Stomach (tissue), 4 donors: ENCODE data around the gene PFDN2.

Experiments
- EP300 ChIP-seq: sonication (generic); formaldehyde crosslinking; IDR thresholded peaks from one replicate; pipeline ENCODE4 v1.6.1; 2017; ENCODE audit warnings: antibody characterized with exemption
- POLR2A ChIP-seq, 4 donors: fragments of 450-650 bp; IDR thresholded peaks; one replicate each; pipeline ENCODE4 v1.6.1; 2016; ENCODE audit warnings: antibody characterized with exemption in 4 of 4, control low read depth in 2 of 4, mild to moderate bottlenecking in 1 of 4, moderate library complexity in 1 of 4
- TF ChIP-seq, protein P1 (sequence below), 7 experiments: fragments of 450-650 bp in 4 of 7; fragments of 200-600 bp in 3 of 7; sonication (generic) in 3 of 7; IDR thresholded peaks; one replicate each; pipeline ENCODE4 v1.5.1; 2016 to 2019; ENCODE audit warnings: antibody characterized with exemption in 7 of 7, control low read depth in 2 of 7, mild to moderate bottlenecking in 1 of 7

- TF ChIP-seq, protein P1, sequence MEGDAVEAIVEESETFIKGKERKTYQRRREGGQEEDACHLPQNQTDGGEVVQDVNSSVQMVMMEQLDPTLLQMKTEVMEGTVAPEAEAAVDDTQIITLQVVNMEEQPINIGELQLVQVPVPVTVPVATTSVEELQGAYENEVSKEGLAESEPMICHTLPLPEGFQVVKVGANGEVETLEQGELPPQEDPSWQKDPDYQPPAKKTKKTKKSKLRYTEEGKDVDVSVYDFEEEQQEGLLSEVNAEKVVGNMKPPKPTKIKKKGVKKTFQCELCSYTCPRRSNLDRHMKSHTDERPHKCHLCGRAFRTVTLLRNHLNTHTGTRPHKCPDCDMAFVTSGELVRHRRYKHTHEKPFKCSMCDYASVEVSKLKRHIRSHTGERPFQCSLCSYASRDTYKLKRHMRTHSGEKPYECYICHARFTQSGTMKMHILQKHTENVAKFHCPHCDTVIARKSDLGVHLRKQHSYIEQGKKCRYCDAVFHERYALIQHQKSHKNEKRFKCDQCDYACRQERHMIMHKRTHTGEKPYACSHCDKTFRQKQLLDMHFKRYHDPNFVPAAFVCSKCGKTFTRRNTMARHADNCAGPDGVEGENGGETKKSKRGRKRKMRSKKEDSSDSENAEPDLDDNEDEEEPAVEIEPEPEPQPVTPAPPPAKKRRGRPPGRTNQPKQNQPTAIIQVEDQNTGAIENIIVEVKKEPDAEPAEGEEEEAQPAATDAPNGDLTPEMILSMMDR (IDR thresholded peaks at IDR 0.05) = no peak
- no peak for TF ChIP-seq POLR2A (IDR thresholded peaks at IDR 0.05)
- no peak for TF ChIP-seq EP300
These were observed 20.0 kb upstream of the PFDN2 start for GRCh38 chr1:161137881-161138280.
